Karpas-422 (cell line): ENCODE data around the gene EMC1. TPM values are rescaled to one million over a fixed set of nuclear protein-coding genes. Genes with fewer than 3 reads are reported as not detected.
"Not testable (repeated sequence)": the region's sequence is repeated elsewhere in the genome, so short reads cannot be mapped to it uniquely, and the experiment has no call there.

Source experiments
- DNase-seq: peaks from one replicate; pipeline ENCODE4 v3.0.0-alpha.2; 2015
- H2AFZ ChIP-seq: fragments of 200-600 bp; sonication (generic); 2 replicates; pipeline ENCODE4 v1.6.1; 2014; ENCODE audit warnings: antibody characterized with exemption, low read length, mixed read lengths
- H3K27ac ChIP-seq: fragments of 200-600 bp; sonication (generic); 2 replicates; pipeline ENCODE4 v1.5.1; 2014; ENCODE audit warnings: mild to moderate bottlenecking, low read length, moderate library complexity
- H3K27me3 ChIP-seq: fragments of 200-600 bp; sonication (generic); 2 replicates; pipeline ENCODE4 v1.6.1; 2014; ENCODE audit warnings: low read length, mixed read lengths
- H3K36me3 ChIP-seq: fragments of 200-600 bp; sonication (generic); 2 replicates; pipeline ENCODE4 v1.6.1; 2014; ENCODE audit warnings: low read length, mixed read lengths; ENCODE audit not compliant: insufficient read depth
- H3K4me1 ChIP-seq: fragments of 200-600 bp; sonication (generic); 2 replicates; pipeline ENCODE4 v1.6.1; 2014; ENCODE audit warnings: mild to moderate bottlenecking, low read length, mixed read lengths
- H3K4me2 ChIP-seq: fragments of 200-600 bp; sonication (generic); 2 replicates; pipeline ENCODE4 v1.6.1; 2014; ENCODE audit warnings: low read length, low read depth, mild to moderate bottlenecking; ENCODE audit not compliant: poor library complexity, severe bottlenecking
- H3K4me3 ChIP-seq: fragments of 200-600 bp; sonication (generic); 2 replicates; pipeline ENCODE4 v1.5.1; 2014; ENCODE audit warnings: mild to moderate bottlenecking, antibody characterized with exemption, low read length, mixed read lengths
- H3K79me2 ChIP-seq: fragments of 200-600 bp; sonication (generic); 2 replicates; pipeline ENCODE4 v1.6.1; 2014; ENCODE audit warnings: mild to moderate bottlenecking, low read length, mixed read lengths
- H3K9ac ChIP-seq: fragments of 200-600 bp; sonication (generic); 2 replicates; pipeline ENCODE4 v1.6.0; 2014; ENCODE audit warnings: low read length
- H3K9me2 ChIP-seq: fragments of 200-600 bp; sonication (generic), shearing (Covaris generic); replicated peaks from 2 replicates; pipeline ENCODE4 v1.6.0; 2014; ENCODE audit warnings: mild to moderate bottlenecking, low read length, moderate library complexity; ENCODE audit not compliant: insufficient read depth
- H3K9me3 ChIP-seq: fragments of 300-700, 200-600 bp; sonication (generic); 2 replicates; pipeline ENCODE4 v1.6.1; 2014; ENCODE audit warnings: low read length, mixed read lengths
- H4K20me1 ChIP-seq: fragments of 200-600 bp; sonication (generic); 2 replicates; pipeline ENCODE4 v1.6.1; 2014; ENCODE audit warnings: mild to moderate bottlenecking, antibody characterized with exemption, low read length, low read depth; ENCODE audit not compliant: insufficient read depth
- total RNA-seq: library from RNA; depleted of rRNA; stranded (reverse); fragments of >200 nt; shearing (Covaris generic); gene quantifications from 2 replicates; pipeline ENCODE4 v1.2.3, GENCODE V29; 2014; ENCODE audit warnings: low replicate concordance

EMC1 gene
- total RNA-seq, 1 experiment from 2014 or later = 22.8 TPM

DNA sequence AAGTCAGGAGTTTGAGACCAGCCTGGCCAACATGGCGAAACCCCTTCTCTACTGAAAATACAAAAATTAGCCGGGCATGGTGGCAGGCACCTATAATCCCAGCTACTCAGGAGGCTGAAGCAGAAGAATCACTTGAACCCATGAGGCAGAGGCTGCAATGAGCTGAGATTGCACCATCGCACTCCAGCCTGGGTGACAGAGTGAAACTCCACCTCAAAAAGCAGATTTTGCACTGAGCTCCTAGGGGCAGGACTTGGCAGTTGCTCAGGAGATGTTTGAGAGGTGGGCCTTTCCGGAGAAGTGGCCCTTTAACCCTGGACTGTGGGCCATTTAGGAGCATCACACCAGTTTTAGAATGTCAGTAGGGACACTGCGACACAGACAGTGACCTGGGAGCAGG lies 5.0 kb upstream of the EMC1 start:
- H3K4me1 ChIP-seq = peaks cover 47% of the 10 kb centered on the region
- H3K36me3 ChIP-seq = peaks cover 38% of the 10 kb centered on the region
- H3K79me2 ChIP-seq = peaks cover 55% of the 10 kb centered on the region
- not testable (repeated sequence) for H3K9me3 ChIP-seq, H2AFZ ChIP-seq, DNase-seq, H3K27ac ChIP-seq, H3K9ac ChIP-seq, H3K9me2 ChIP-seq, H3K4me3 ChIP-seq, H3K27me3 ChIP-seq
- H4K20me1 ChIP-seq = peaks cover 29% of the 10 kb centered on the region
- peak overlapping the region; percentile 20 for H3K4me2 ChIP-seq

GRCh38 chr1:19255288-19255687 lies 4.0 kb upstream of the EMC1 start:
- no peak for DNase-seq
- Histone ChIP-seq H3K4me1 (peaks cover 51% of the 10 kb centered on the region), H3K4me2 (no peak overlapping the region), H4K20me1 (peaks cover 29% of the 10 kb centered on the region), H3K9me2 (no peaks in the 10 kb centered on the region), H3K79me2 (peaks cover 65% of the 10 kb centered on the region), H3K9ac (no peak overlapping the region), H3K36me3 (peaks cover 34% of the 10 kb centered on the region), H3K9me3 (no peaks in the 10 kb centered on the region), H3K27ac (no peak overlapping the region), H2AFZ (no peak overlapping the region), H3K4me3 (no peak overlapping the region), H3K27me3 (no peaks in the 10 kb centered on the region)

- peak overlapping the region; percentile 89 for H3K4me2 ChIP-seq
- no peak overlapping the region for H2AFZ ChIP-seq
- no peak overlapping the region for H3K27ac ChIP-seq
- peaks cover 73% of the 10 kb centered on the region for H3K79me2 ChIP-seq
- peak overlapping the region; percentile 83 for H3K9ac ChIP-seq
- no peaks in the 10 kb centered on the region for H3K9me3 ChIP-seq
- H3K27me3 ChIP-seq = no peaks in the 10 kb centered on the region
- H3K36me3 ChIP-seq = peaks cover 32% of the 10 kb centered on the region; the same call in 1 of the 2 replicates
- peaks cover 29% of the 10 kb centered on the region for H4K20me1 ChIP-seq
- 0 out of 2 replicates have a peak overlapping the region, but pooled peaks have one; percentile 77 for H3K4me3 ChIP-seq
- no peaks in the 10 kb centered on the region for H3K9me2 ChIP-seq
- no peak for DNase-seq
- H3K4me1 ChIP-seq = peaks cover 60% of the 10 kb centered on the region
These were observed 3.1 kb upstream of the EMC1 start for GRCh38 chr1:19254416-19254815.

DNA sequence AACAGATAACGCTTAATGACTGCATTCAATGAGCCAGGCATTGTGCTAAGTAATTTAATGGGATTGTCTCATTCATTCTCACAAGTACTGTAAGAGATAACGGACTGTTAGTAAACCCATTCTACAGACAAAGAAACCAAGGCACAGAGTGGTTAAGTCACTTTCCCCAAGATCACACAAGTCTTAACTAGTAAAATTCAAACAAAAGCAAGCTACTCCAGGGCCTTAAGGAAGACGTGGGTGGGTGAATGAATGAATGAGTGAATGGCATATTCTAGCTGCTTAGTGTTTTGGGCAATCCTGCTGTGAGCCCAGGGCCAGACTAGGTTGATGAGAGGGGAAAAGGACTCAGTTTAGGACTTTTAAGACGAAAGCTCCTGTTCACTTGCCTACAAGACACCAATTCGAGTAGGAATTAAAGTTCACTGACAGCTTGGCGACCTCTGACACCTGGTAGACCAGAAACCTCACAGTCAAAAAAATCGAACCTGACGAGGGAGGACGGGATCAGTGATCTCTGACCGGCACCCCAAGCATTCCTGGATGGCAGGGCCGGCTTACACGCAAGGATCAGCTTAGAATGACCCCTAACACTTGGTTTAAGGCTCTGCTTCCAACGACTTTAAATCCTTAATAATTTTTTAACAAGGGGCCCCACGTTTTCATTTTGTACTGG lies 557 bp downstream of the EMC1 start:
- H3K4me2 ChIP-seq = peak overlapping the region; percentile 89
- peak; percentile 49 for DNase-seq
- H3K9ac ChIP-seq = peak overlapping the region; percentile 83

DNA sequence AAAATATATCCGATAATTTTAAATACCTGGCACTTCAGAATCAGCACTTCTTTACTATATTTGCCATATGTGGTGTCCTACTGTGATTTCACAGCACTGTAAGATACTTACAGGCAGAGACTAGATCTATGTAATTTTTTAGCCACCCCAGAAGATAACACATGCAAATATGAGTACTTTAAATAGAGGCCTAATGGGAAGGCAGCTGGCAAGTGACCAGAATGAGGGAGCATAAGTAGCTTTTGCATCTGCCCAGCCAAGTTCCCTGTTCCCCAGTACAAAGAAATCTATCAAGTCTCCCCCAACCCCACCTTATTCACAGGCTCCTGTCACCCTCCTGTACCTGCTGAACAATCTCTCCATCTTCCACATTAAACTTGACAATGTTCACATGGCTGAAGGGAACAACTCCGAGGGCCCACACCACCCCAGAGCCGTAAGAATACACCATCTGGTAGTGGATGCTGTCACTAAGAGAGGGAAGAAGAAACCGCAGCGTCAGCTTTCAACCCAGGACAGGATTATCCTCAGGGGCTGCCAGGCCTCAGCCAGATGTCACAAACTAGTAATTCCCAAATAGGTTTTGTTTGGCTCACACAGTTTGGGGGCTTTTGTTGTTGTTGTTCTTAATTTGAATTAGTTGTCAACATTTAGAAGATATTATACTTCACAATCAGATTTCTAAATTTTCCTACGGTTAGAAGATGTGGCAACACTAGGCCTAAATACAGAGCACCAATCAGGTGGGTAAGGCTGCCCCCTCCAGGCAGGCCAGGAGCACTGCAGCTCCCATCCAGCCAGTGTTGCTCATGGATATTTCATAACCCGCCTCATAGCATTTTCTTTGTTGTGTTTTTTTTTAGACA lies 10.4 kb downstream of the EMC1 start:
- H3K4me2 ChIP-seq = peak overlapping the region; percentile 67
- peaks cover 16% of the 10 kb centered on the region for H3K4me1 ChIP-seq
- H3K36me3 ChIP-seq = peaks cover 42% of the 10 kb centered on the region
- peak; percentile 85 for DNase-seq
- peaks cover 22% of the 10 kb centered on the region for H3K79me2 ChIP-seq
- H3K27ac ChIP-seq = peak overlapping the region; percentile 82
- peak overlapping the region; percentile 33; the same call in 1 of the 2 replicates for H3K4me3 ChIP-seq
- no peaks in the 10 kb centered on the region for H3K9me3 ChIP-seq
- no peaks in the 10 kb centered on the region for H3K9me2 ChIP-seq
- no peaks in the 10 kb centered on the region for H3K27me3 ChIP-seq
- H2AFZ ChIP-seq = no peak overlapping the region
- H4K20me1 ChIP-seq = peaks cover 5% of the 10 kb centered on the region; the same call in 1 of the 2 replicates
- peak overlapping the region; percentile 68 for H3K9ac ChIP-seq

More for the DNA sequence above, 557 bp downstream of the EMC1 start:
- no peaks in the 10 kb centered on the region for H3K9me2 ChIP-seq
- peaks cover 16% of the 10 kb centered on the region; the same call in 1 of the 2 replicates for H3K36me3 ChIP-seq
- no peaks in the 10 kb centered on the region for H3K9me3 ChIP-seq
- peaks cover 29% of the 10 kb centered on the region for H4K20me1 ChIP-seq
- peaks cover 49% of the 10 kb centered on the region for H3K4me1 ChIP-seq
- peak overlapping the region; percentile 76; the same call in 1 of the 2 replicates for H3K27ac ChIP-seq
- H3K27me3 ChIP-seq = no peaks in the 10 kb centered on the region
- H3K79me2 ChIP-seq = peaks cover 99% of the 10 kb centered on the region
- H2AFZ ChIP-seq = peak overlapping the region; percentile 30; the same call in 1 of the 2 replicates
- peak overlapping the region; percentile 77 for H3K4me3 ChIP-seq

DNA sequence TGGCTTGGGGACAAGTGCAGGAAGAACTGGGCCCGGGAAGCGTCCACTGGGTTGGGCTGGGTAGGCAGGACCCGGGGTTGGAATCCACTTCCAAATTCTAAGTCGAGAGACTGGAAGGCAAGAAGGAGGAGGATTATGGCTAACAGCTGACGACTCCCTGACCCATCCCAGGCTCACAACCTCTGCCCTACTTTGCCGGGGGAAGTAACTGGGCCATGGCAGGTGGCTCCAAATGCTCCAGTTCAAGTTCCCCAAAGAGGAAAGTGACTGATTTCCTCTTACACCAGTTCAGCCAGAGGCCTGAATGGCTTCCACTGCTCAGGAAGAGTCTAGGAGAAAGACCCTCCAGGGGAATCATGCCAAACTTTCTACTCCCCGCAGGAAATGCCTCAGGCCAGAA lies 11.4 kb downstream of the EMC1 start:
- H3K9me3 ChIP-seq = no peaks in the 10 kb centered on the region
- no peak overlapping the region for H3K4me2 ChIP-seq
- H3K36me3 ChIP-seq = peaks cover 42% of the 10 kb centered on the region

GRCh38 chr1:19234224-19234623 lies 17.1 kb downstream of the EMC1 start:
- no peaks in the 10 kb centered on the region for H3K9me3 ChIP-seq
- no peaks in the 10 kb centered on the region for H3K9me2 ChIP-seq
- no peak for DNase-seq
- no peak overlapping the region for H3K27ac ChIP-seq
- peaks cover 32% of the 10 kb centered on the region for H3K36me3 ChIP-seq
- H2AFZ ChIP-seq = no peak overlapping the region
- no peak overlapping the region for H3K4me3 ChIP-seq
- H3K4me2 ChIP-seq = no peak overlapping the region
- H3K79me2 ChIP-seq = 0 out of 2 replicates have a peak, but pooled peaks cover 4% of the 10 kb centered on the region
- no peaks in the 10 kb centered on the region for H3K4me1 ChIP-seq
- no peaks in the 10 kb centered on the region for H3K27me3 ChIP-seq
- no peak overlapping the region for H3K9ac ChIP-seq
- no peaks in the 10 kb centered on the region for H4K20me1 ChIP-seq

More for the DNA sequence above, 11.4 kb downstream of the EMC1 start:
- Histone ChIP-seq H3K9ac (no peak overlapping the region), H2AFZ (no peak overlapping the region), H3K9me2 (no peaks in the 10 kb centered on the region), H4K20me1 (peaks cover 5% of the 10 kb centered on the region; the same call in 1 of the 2 replicates), H3K27ac (0 out of 2 replicates have a peak overlapping the region, but pooled peaks have one; percentile 82), H3K4me3 (no peak overlapping the region), H3K27me3 (no peaks in the 10 kb centered on the region), H3K79me2 (peaks cover 18% of the 10 kb centered on the region), H3K4me1 (peaks cover 16% of the 10 kb centered on the region)
- no peak for DNase-seq

DNA sequence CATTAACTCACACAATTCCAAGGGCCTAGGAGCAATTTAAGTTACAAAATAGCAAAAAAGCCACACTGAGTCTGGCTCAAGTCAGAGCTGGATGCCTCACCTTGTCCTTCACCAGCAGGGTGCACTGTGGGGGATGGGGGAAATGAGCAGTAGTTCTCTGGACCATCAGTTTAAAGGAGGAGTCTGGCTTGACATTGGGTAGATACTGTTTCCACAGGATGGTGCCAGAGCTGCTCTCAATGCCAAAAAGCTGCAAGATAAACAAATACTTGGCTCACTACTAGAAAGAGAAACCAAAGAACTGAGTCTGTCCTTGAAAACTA lies 18.8 kb downstream of the EMC1 start:
- DNase-seq = peak; percentile 51
- Histone ChIP-seq H3K4me3 (no peak overlapping the region), H4K20me1 (no peaks in the 10 kb centered on the region), H3K79me2 (peaks cover 8% of the 10 kb centered on the region; the same call in 1 of the 2 replicates), H2AFZ (no peak overlapping the region), H3K9me3 (no peaks in the 10 kb centered on the region), H3K4me2 (no peak overlapping the region), H3K27me3 (no peaks in the 10 kb centered on the region), H3K9ac (no peak overlapping the region), H3K9me2 (no peaks in the 10 kb centered on the region), H3K4me1 (no peaks in the 10 kb centered on the region), H3K27ac (no peak overlapping the region), H3K36me3 (peaks cover 30% of the 10 kb centered on the region)
